ENCODE results near the gene MAPK4.
"Not testable (repeated sequence)": the region's sequence is repeated elsewhere in the genome, so short reads cannot be mapped to it uniquely, and the experiment has no call there.

The MAPK4 gene

GRCh38 chr18:50751947-50752346, 192.1 kb downstream of the MAPK4 start:
- peaks cover 15% of the 10 kb centered on the region for H3K4me1 ChIP-seq (ENCODE audit: control insufficient read depth, insufficient read depth, low read length)
- H3K9me3 ChIP-seq (ENCODE audit: control insufficient read depth, insufficient read depth, low read length) = no peaks in the 10 kb centered on the region
- H3K4me3 ChIP-seq (ENCODE audit: low read depth, low read length) = no peak overlapping the region
- no peaks in the 10 kb centered on the region for H3K27me3 ChIP-seq (ENCODE audit: control insufficient read depth, insufficient read depth, low read length)
- no peaks in the 10 kb centered on the region for H3K36me3 ChIP-seq (ENCODE audit: control insufficient read depth, insufficient read depth, low read length)
- H3K9ac ChIP-seq (ENCODE audit: low read depth, low read length) = no peak overlapping the region

GRCh38 chr18:50753311-50753710, 193.4 kb downstream of the MAPK4 start:
- H3K9me3 ChIP-seq (ENCODE audit: control insufficient read depth, insufficient read depth, low read length) = no peaks in the 10 kb centered on the region
- H3K27me3 ChIP-seq (ENCODE audit: control insufficient read depth, insufficient read depth, low read length) = no peaks in the 10 kb centered on the region
- H3K36me3 ChIP-seq (ENCODE audit: control insufficient read depth, insufficient read depth, low read length) = no peaks in the 10 kb centered on the region
- H3K4me3 ChIP-seq (ENCODE audit: low read depth, low read length) = no peak overlapping the region
- H3K4me1 ChIP-seq (ENCODE audit: control insufficient read depth, insufficient read depth, low read length) = peaks cover 15% of the 10 kb centered on the region
- H3K9ac ChIP-seq (ENCODE audit: low read depth, low read length) = no peak overlapping the region

- Histone ChIP-seq H3K9me3 (ENCODE audit: control insufficient read depth, insufficient read depth, low read length) (no peaks in the 10 kb centered on the region), H3K27me3 (ENCODE audit: control insufficient read depth, insufficient read depth, low read length) (no peaks in the 10 kb centered on the region), H3K9ac (ENCODE audit: low read depth, low read length) (no peak overlapping the region), H3K36me3 (ENCODE audit: control insufficient read depth, insufficient read depth, low read length) (no peaks in the 10 kb centered on the region), H3K4me1 (ENCODE audit: control insufficient read depth, insufficient read depth, low read length) (peaks cover 8% of the 10 kb centered on the region), H3K4me3 (ENCODE audit: low read depth, low read length) (no peak overlapping the region)
These were observed 194.4 kb downstream of the MAPK4 start for GRCh38 chr18:50754297-50754696.

GRCh38 chr18:50757358-50757757, 197.5 kb downstream of the MAPK4 start:
- H3K9ac ChIP-seq (ENCODE audit: low read depth, low read length) = no peak overlapping the region
- no peak overlapping the region for H3K4me3 ChIP-seq (ENCODE audit: low read depth, low read length)
- H3K4me1 ChIP-seq (ENCODE audit: control insufficient read depth, insufficient read depth, low read length) = no peaks in the 10 kb centered on the region
- no peaks in the 10 kb centered on the region for H3K9me3 ChIP-seq (ENCODE audit: control insufficient read depth, insufficient read depth, low read length)
- H3K27me3 ChIP-seq (ENCODE audit: control insufficient read depth, insufficient read depth, low read length) = no peaks in the 10 kb centered on the region
- no peaks in the 10 kb centered on the region for H3K36me3 ChIP-seq (ENCODE audit: control insufficient read depth, insufficient read depth, low read length)

- H3K27me3 ChIP-seq (ENCODE audit: control insufficient read depth, insufficient read depth, low read length) = no peaks in the 10 kb centered on the region
- no peak overlapping the region for H3K4me3 ChIP-seq (ENCODE audit: low read depth, low read length)
- H3K36me3 ChIP-seq (ENCODE audit: control insufficient read depth, insufficient read depth, low read length) = no peaks in the 10 kb centered on the region
- no peak overlapping the region for H3K9ac ChIP-seq (ENCODE audit: low read depth, low read length)
- no peaks in the 10 kb centered on the region for H3K4me1 ChIP-seq (ENCODE audit: control insufficient read depth, insufficient read depth, low read length)
- no peaks in the 10 kb centered on the region for H3K9me3 ChIP-seq (ENCODE audit: control insufficient read depth, insufficient read depth, low read length)
These were observed 209.6 kb downstream of the MAPK4 start for GRCh38 chr18:50769463-50769862.

GRCh38 chr18:50775207-50775606, 215.3 kb downstream of the MAPK4 start:
- H3K4me1 ChIP-seq (ENCODE audit: control insufficient read depth, insufficient read depth, low read length) = peaks cover 3% of the 10 kb centered on the region
- no peaks in the 10 kb centered on the region for H3K36me3 ChIP-seq (ENCODE audit: control insufficient read depth, insufficient read depth, low read length)
- no peak overlapping the region for H3K9ac ChIP-seq (ENCODE audit: low read depth, low read length)
- no peaks in the 10 kb centered on the region for H3K27me3 ChIP-seq (ENCODE audit: control insufficient read depth, insufficient read depth, low read length)
- no peaks in the 10 kb centered on the region for H3K9me3 ChIP-seq (ENCODE audit: control insufficient read depth, insufficient read depth, low read length)
- H3K4me3 ChIP-seq (ENCODE audit: low read depth, low read length) = no peak overlapping the region

- H3K36me3 ChIP-seq (ENCODE audit: control insufficient read depth, insufficient read depth, low read length) = no peaks in the 10 kb centered on the region
- no peak overlapping the region for H3K9ac ChIP-seq (ENCODE audit: low read depth, low read length)
- H3K4me3 ChIP-seq (ENCODE audit: low read depth, low read length) = no peak overlapping the region
- no peaks in the 10 kb centered on the region for H3K9me3 ChIP-seq (ENCODE audit: control insufficient read depth, insufficient read depth, low read length)
- peaks cover 3% of the 10 kb centered on the region for H3K4me1 ChIP-seq (ENCODE audit: control insufficient read depth, insufficient read depth, low read length)
- no peaks in the 10 kb centered on the region for H3K27me3 ChIP-seq (ENCODE audit: control insufficient read depth, insufficient read depth, low read length)
These were observed 215.8 kb downstream of the MAPK4 start for GRCh38 chr18:50775726-50776125.

GRCh38 chr18:50776383-50776782, 216.5 kb downstream of the MAPK4 start:
- H3K36me3 ChIP-seq (ENCODE audit: control insufficient read depth, insufficient read depth, low read length) = no peaks in the 10 kb centered on the region
- H3K9ac ChIP-seq (ENCODE audit: low read depth, low read length) = no peak overlapping the region
- no peaks in the 10 kb centered on the region for H3K27me3 ChIP-seq (ENCODE audit: control insufficient read depth, insufficient read depth, low read length)
- peaks cover 3% of the 10 kb centered on the region for H3K4me1 ChIP-seq (ENCODE audit: control insufficient read depth, insufficient read depth, low read length)
- H3K4me3 ChIP-seq (ENCODE audit: low read depth, low read length) = no peak overlapping the region
- no peaks in the 10 kb centered on the region for H3K9me3 ChIP-seq (ENCODE audit: control insufficient read depth, insufficient read depth, low read length)

GRCh38 chr18:50779021-50779420, 219.1 kb downstream of the MAPK4 start:
- H3K36me3 ChIP-seq (ENCODE audit: control insufficient read depth, insufficient read depth, low read length); H3K4me1 ChIP-seq (ENCODE audit: control insufficient read depth, insufficient read depth, low read length); H3K9me3 ChIP-seq (ENCODE audit: control insufficient read depth, insufficient read depth, low read length); H3K9ac ChIP-seq (ENCODE audit: low read depth, low read length); H3K27me3 ChIP-seq (ENCODE audit: control insufficient read depth, insufficient read depth, low read length); H3K4me3 ChIP-seq (ENCODE audit: low read depth, low read length): not testable (repeated sequence)
